Endothelial cell of umbilical vein (primary cell): Measurements from ENCODE around the gene GRIA4. TPM values are rescaled to one million over a fixed set of nuclear protein-coding genes. Genes with fewer than 3 reads are reported as not detected.

Source experiments
- BruUV-seq: library from RNA; stranded (reverse); fragments of 400-500 nt; replicated peaks from 2 replicates; lab custom pipeline; 2021; lab: Mats Ljungman, UMichigan
- CTCF ChIA-PET: fragments of 300-600, 350-600 bp; sonication (Branson Sonifier 250); formaldehyde crosslinking; loops from one replicate; lab custom pipeline; 2021; ENCODE audit warnings: antibody characterized with exemption, inconsistent platforms; lab: Charles Lee
- POLR2A ChIA-PET: fragments of 300-600, 350-600 bp; sonication (Branson Sonifier 250); formaldehyde crosslinking; loops from one replicate; lab custom pipeline; 2021; ENCODE audit warnings: antibody characterized with exemption, inconsistent platforms; lab: Charles Lee
- DNase-seq: peaks from one replicate; pipeline ENCODE4 v3.0.0-alpha.2; 2011; ENCODE audit warnings: low read depth, low spot score
- FAIRE-seq: peaks from 2 replicates; lab custom pipeline; 2011; peaks lifted over from hg19 to GRCh38; lab: Jason Lieb, UNC
- H2AFZ ChIP-seq: 2 replicates; pipeline ENCODE4 v1.6.0; 2012; ENCODE audit warnings: low read depth, low read length, control low read depth, inconsistent platforms
- H3K27ac ChIP-seq: 2 replicates; pipeline ENCODE4 v1.5.1; 2011; ENCODE audit warnings: low read depth, mild to moderate bottlenecking, control low read depth, low read length, moderate library complexity; ENCODE audit not compliant: insufficient read depth
- H3K27me3 ChIP-seq, 2 experiments: 2 replicates each; pipeline versions ENCODE4 v1.6.0 to v1.6.1; 2011; ENCODE audit warnings: low read length in 2 of 2, mixed read lengths in 1 of 2; ENCODE audit not compliant: control insufficient read depth in 2 of 2, insufficient read depth in 2 of 2
- H3K36me3 ChIP-seq, 2 experiments: 2 replicates in 1 of 2; 3 replicates in 1 of 2; pipeline ENCODE4 v1.5.1; 2011; ENCODE audit warnings: low read length in 2 of 2, mild to moderate bottlenecking in 1 of 2, moderate library complexity in 1 of 2; ENCODE audit not compliant: control insufficient read depth in 2 of 2, insufficient read depth in 2 of 2; ENCODE audit errors: extremely low read depth in 1 of 2
- H3K4me1 ChIP-seq: 3 replicates; pipeline ENCODE4 v1.5.1; 2011; ENCODE audit warnings: mild to moderate bottlenecking, low read length; ENCODE audit not compliant: control insufficient read depth, insufficient read depth; ENCODE audit errors: extremely low read depth
- H3K4me2 ChIP-seq: 2 replicates; pipeline ENCODE4 v1.6.1; 2011; ENCODE audit warnings: low read length, control low read depth, mixed read lengths; ENCODE audit not compliant: insufficient read depth
- H3K4me3 ChIP-seq, 3 experiments: fragments of 200-600 bp in 1 of 3; sonication (generic), shearing (Covaris generic) in 1 of 3; replicated peaks in 1 of 3; 2 replicates each; pipeline ENCODE4 v1.5.1; 2011 to 2016; ENCODE audit warnings: control low read depth in 3 of 3, low read length in 3 of 3, mild to moderate bottlenecking in 2 of 3, inconsistent platforms in 1 of 3, low read depth in 1 of 3, moderate library complexity in 1 of 3; ENCODE audit not compliant: insufficient read depth in 1 of 3
- H3K79me2 ChIP-seq: 2 replicates; pipeline ENCODE4 v1.6.0; 2012; ENCODE audit warnings: low read length, inconsistent platforms; ENCODE audit not compliant: control insufficient read depth, insufficient read depth
- H3K9ac ChIP-seq: replicated peaks from 2 replicates; pipeline ENCODE3; 2011; ENCODE audit warnings: low read length, control low read depth; ENCODE audit not compliant: insufficient read depth; ENCODE audit errors: extremely low read depth
- H3K9me1 ChIP-seq: replicated peaks from 3 replicates; pipeline ENCODE4 v1.6.0; 2011; ENCODE audit warnings: mild to moderate bottlenecking, low read length; ENCODE audit not compliant: control insufficient read depth, insufficient read depth; ENCODE audit errors: extremely low read depth
- H3K9me3 ChIP-seq: replicated peaks from 2 replicates; pipeline ENCODE4 v1.5.1; 2012; ENCODE audit warnings: low read length, inconsistent platforms; ENCODE audit not compliant: control insufficient read depth, insufficient read depth
- H4K20me1 ChIP-seq: replicated peaks from 2 replicates; pipeline ENCODE3; 2011; ENCODE audit warnings: mild to moderate bottlenecking, low read length; ENCODE audit not compliant: control insufficient read depth, insufficient read depth; ENCODE audit errors: extremely low read depth
- EZH2 ChIP-seq: IDR thresholded peaks from 2 replicates; pipeline ENCODE4 v1.6.1; 2012; ENCODE audit warnings: borderline replicate concordance, low read depth, mild to moderate bottlenecking, moderate library complexity, low read length, inconsistent platforms; ENCODE audit not compliant: severe bottlenecking
- FOS ChIP-seq: IDR thresholded peaks from 2 replicates; pipeline ENCODE4 v1.6.1; 2011; ENCODE audit warnings: mild to moderate bottlenecking, low read length, moderate library complexity, borderline replicate concordance; ENCODE audit not compliant: insufficient read depth
- GATA2 ChIP-seq: IDR thresholded peaks from 2 replicates; pipeline ENCODE4 v1.7.0; 2011; ENCODE audit warnings: low read depth, mild to moderate bottlenecking, moderate library complexity, mixed read lengths, low read length; ENCODE audit not compliant: insufficient read length, insufficient read depth
- JUN ChIP-seq: IDR thresholded peaks from 2 replicates; pipeline ENCODE4 v1.6.1; 2011; ENCODE audit warnings: borderline replicate concordance, low read depth; ENCODE audit not compliant: insufficient read length, insufficient read depth
- MYC ChIP-seq: IDR thresholded peaks from one replicate; pipeline ENCODE4 v1.6.1; 2011; ENCODE audit warnings: mild to moderate bottlenecking, low read depth, low read length
- POLR2A ChIP-seq: IDR thresholded peaks from 2 replicates; pipeline ENCODE4 v1.6.1; 2012; ENCODE audit warnings: low read depth, mild to moderate bottlenecking, control low read depth, low read length
- POLR2AphosphoS5 ChIP-seq: IDR thresholded peaks from 2 replicates; pipeline ENCODE4 v1.6.1; 2012; ENCODE audit warnings: low read depth, mild to moderate bottlenecking, control low read depth, low read length, moderate library complexity; ENCODE audit not compliant: insufficient read depth
- dilution Hi-C: fragments of 300-500 bp; cut with MboI; formaldehyde crosslinking; loops from one replicate; pipeline ENCODE4 v1.15.0; 2019; ENCODE audit warnings: low sequenced_read_pairs; ENCODE audit not compliant: extremely low pct_ligation_motif_present
- intact Hi-C: fragments of 100-400 bp; cut with micrococcal nuclease; formaldehyde crosslinking; loops from one replicate; pipeline ENCODE4 v1.10.0; 2022
- polyA plus RNA-seq, 4 experiments: library from polyadenylated mRNA; depleted of rRNA in 3 of 4; stranded (reverse) in 3 of 4; unstranded in 1 of 4; fragments of >200 nt; gene quantifications; 2 replicates each; pipeline versions ENCODE4 v1.2.1 to v1.2.3, GENCODE V29; 2011 to 2012; ENCODE audit warnings: missing spikeins in 1 of 4
- total RNA-seq: library from RNA; stranded (reverse); gene quantifications from 2 replicates; pipeline ENCODE4 v1.2.3, GENCODE V29; 2021
- TF ChIP-seq, protein P1 (sequence below), 2 donors: IDR thresholded peaks; 1 replicate in 1 of 2; 2 replicates in 1 of 2; pipeline ENCODE4 v1.5.1; 2011; ENCODE audit warnings: low read length in 2 of 2, mild to moderate bottlenecking in 2 of 2, moderate library complexity in 2 of 2, control low read depth in 1 of 2, inconsistent platforms in 1 of 2, low read depth in 1 of 2; ENCODE audit not compliant: insufficient read depth in 1 of 2; ENCODE audit errors: extremely low read depth in 1 of 2
- TF ChIP-seq, protein P2 (sequence below): IDR thresholded peaks from 2 replicates; pipeline ENCODE4 v1.6.1; 2011; ENCODE audit not compliant: insufficient read depth, insufficient read length

The GRIA4 gene
- total and polyA plus RNA-seq, 2 donors (not counting 3 experiments of a cell fraction or from before 2014, with no cell fraction given) = not detected

GRCh38 chr11:105899772-105900171, 289.9 kb downstream of the GRIA4 start:
- intact Hi-C loops = no loop called here
- BruUV-seq = no TSS peak
- ChIA-PET POLR2A (no interaction called here), CTCF (no interaction called here)
- H3K4me3 ChIP-seq = no peak overlapping the region
- TF ChIP-seq, protein P1, sequence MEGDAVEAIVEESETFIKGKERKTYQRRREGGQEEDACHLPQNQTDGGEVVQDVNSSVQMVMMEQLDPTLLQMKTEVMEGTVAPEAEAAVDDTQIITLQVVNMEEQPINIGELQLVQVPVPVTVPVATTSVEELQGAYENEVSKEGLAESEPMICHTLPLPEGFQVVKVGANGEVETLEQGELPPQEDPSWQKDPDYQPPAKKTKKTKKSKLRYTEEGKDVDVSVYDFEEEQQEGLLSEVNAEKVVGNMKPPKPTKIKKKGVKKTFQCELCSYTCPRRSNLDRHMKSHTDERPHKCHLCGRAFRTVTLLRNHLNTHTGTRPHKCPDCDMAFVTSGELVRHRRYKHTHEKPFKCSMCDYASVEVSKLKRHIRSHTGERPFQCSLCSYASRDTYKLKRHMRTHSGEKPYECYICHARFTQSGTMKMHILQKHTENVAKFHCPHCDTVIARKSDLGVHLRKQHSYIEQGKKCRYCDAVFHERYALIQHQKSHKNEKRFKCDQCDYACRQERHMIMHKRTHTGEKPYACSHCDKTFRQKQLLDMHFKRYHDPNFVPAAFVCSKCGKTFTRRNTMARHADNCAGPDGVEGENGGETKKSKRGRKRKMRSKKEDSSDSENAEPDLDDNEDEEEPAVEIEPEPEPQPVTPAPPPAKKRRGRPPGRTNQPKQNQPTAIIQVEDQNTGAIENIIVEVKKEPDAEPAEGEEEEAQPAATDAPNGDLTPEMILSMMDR (IDR thresholded peaks at IDR 0.05; ENCODE audit: extremely low read depth in 1 of 2, insufficient read depth in 1 of 2, low read depth in 1 of 2, low read length in 2 of 2) = no peak
- TF ChIP-seq MYC (no peak), JUN (no peak), EZH2 (no peak), GATA2 (no peak), POLR2AphosphoS5 (no peak), POLR2A (no peak), FOS (no peak)
- TF ChIP-seq, protein P2, sequence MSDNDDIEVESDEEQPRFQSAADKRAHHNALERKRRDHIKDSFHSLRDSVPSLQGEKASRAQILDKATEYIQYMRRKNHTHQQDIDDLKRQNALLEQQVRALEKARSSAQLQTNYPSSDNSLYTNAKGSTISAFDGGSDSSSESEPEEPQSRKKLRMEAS = no peak
- dilution Hi-C loops = no loop called here
- FAIRE-seq (no peak), DNase-seq (no peak)
- H3K9me1 ChIP-seq = no peaks in the 10 kb centered on the region
- no peaks in the 10 kb centered on the region for H3K9me3 ChIP-seq
- H4K20me1 ChIP-seq = no peaks in the 10 kb centered on the region
- no peak overlapping the region for H3K9ac ChIP-seq
- H3K79me2 ChIP-seq = no peaks in the 10 kb centered on the region
- no peak overlapping the region for H3K27ac ChIP-seq
- no peaks in the 10 kb centered on the region for H3K36me3 ChIP-seq
- H2AFZ ChIP-seq = no peak overlapping the region
- no peaks in the 10 kb centered on the region for H3K4me1 ChIP-seq
- no peak overlapping the region for H3K4me2 ChIP-seq
- H3K27me3 ChIP-seq = peaks cover 1 to 3% of the 10 kb centered on the region in 2 experiments
